ENCODE results near the gene PPIL6.

PPIL6 gene

DNA sequence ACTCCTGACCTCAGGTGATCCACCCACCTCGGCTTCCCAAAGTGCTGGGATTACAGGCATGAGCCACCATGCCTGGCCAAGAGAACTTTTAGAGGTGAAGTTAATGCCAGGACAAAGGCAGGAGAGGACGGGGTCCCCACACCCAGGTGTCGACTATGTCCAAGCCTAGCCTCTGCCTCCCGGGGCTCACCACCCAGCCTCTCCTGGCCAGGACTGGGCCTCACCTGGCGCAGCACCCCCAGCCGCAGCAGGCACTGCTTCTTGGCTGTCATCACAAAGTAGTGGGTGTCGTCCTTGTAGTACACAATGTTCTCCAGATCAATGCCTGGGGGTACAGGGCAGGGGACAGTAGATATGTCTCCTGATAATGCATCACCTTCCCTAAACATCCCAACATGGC is 10.9 kb upstream of the PPIL6 start:
- no peak for TF ChIP-seq MAX (IDR thresholded peaks at IDR 0.05)
- TF ChIP-seq FOXM1 (IDR thresholded peaks at IDR 0.05; ENCODE audit: borderline replicate concordance, low read depth): no peak
- no peak for TF ChIP-seq YY1 (IDR thresholded peaks at IDR 0.05; ENCODE audit: low read depth)
- TF ChIP-seq CEBPB (IDR thresholded peaks at IDR 0.05): no peak
- no peak for TF ChIP-seq TCF12 (IDR thresholded peaks at IDR 0.05; ENCODE audit: low read depth)
- TF ChIP-seq TEAD4 (IDR thresholded peaks at IDR 0.05): no peak
- TF ChIP-seq REST (IDR thresholded peaks at IDR 0.05; ENCODE audit: low read depth): no peak
- TF ChIP-seq CREB1 (IDR thresholded peaks at IDR 0.05; ENCODE audit: low read depth): no peak
- TF ChIP-seq TAF1 (IDR thresholded peaks at IDR 0.05; ENCODE audit: low read depth): no peak
- no peak for TF ChIP-seq EGR1 (IDR thresholded peaks at IDR 0.05)
- TF ChIP-seq EP300 (IDR thresholded peaks at IDR 0.05; ENCODE audit: borderline replicate concordance): no peak
- no peak for TF ChIP-seq USF1 (IDR thresholded peaks at IDR 0.05)
- no peak for TF ChIP-seq ZBTB7A (IDR thresholded peaks at IDR 0.05; ENCODE audit: low read depth)
- no peak for TF ChIP-seq RAD21 (IDR thresholded peaks at IDR 0.05; ENCODE audit: low read depth)
- no peak for TF ChIP-seq NFIC (IDR thresholded peaks at IDR 0.05)

DNA sequence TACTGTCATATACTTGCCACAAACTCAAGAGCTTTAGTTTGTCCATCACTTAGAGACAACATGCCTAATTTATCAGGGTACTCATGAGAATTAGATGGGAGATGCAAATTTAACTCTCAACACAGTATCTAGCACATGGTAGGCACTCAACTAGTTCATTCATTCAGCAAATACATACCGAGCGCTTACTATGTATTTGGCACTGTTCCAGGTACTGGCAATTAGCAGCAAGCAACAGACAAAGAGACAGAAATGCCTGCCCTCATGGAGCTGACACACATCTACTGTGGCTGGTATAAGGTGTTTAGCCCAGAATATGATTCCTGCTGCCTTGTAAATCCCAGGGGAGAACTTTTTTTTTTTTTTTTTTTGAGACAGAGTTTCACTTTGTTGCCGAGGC is 10.4 kb upstream of the PPIL6 start:
- TF ChIP-seq CREB1 (IDR thresholded peaks at IDR 0.05; ENCODE audit: low read depth) (no peak), TEAD4 (IDR thresholded peaks at IDR 0.05) (no peak), NFIC (IDR thresholded peaks at IDR 0.05) (peak; percentile 62), REST (IDR thresholded peaks at IDR 0.05; ENCODE audit: low read depth) (no peak)

GRCh38 chr6:109449795-109450673 is 9.6 kb upstream of the PPIL6 start:
- TF ChIP-seq CREB1 (IDR thresholded peaks at IDR 0.05; ENCODE audit: low read depth): no peak
- TF ChIP-seq TEAD4 (IDR thresholded peaks at IDR 0.05): no peak
- no peak for TF ChIP-seq RAD21 (IDR thresholded peaks at IDR 0.05; ENCODE audit: low read depth)
- no peak for TF ChIP-seq TCF12 (IDR thresholded peaks at IDR 0.05; ENCODE audit: low read depth)
- no peak for TF ChIP-seq MAX (IDR thresholded peaks at IDR 0.05)
- no peak for TF ChIP-seq YY1 (IDR thresholded peaks at IDR 0.05; ENCODE audit: low read depth)
- TF ChIP-seq CEBPB (IDR thresholded peaks at IDR 0.05): no peak
- no peak for TF ChIP-seq REST (IDR thresholded peaks at IDR 0.05; ENCODE audit: low read depth)
- no peak for TF ChIP-seq NFIC (IDR thresholded peaks at IDR 0.05)
- no peak for TF ChIP-seq EGR1 (IDR thresholded peaks at IDR 0.05)
- no peak for TF ChIP-seq FOXM1 (IDR thresholded peaks at IDR 0.05; ENCODE audit: borderline replicate concordance, low read depth)
- TF ChIP-seq EP300 (IDR thresholded peaks at IDR 0.05; ENCODE audit: borderline replicate concordance): no peak
- TF ChIP-seq TAF1 (IDR thresholded peaks at IDR 0.05; ENCODE audit: low read depth): no peak
- no peak for TF ChIP-seq USF1 (IDR thresholded peaks at IDR 0.05)
- TF ChIP-seq ZBTB7A (IDR thresholded peaks at IDR 0.05; ENCODE audit: low read depth): no peak

DNA sequence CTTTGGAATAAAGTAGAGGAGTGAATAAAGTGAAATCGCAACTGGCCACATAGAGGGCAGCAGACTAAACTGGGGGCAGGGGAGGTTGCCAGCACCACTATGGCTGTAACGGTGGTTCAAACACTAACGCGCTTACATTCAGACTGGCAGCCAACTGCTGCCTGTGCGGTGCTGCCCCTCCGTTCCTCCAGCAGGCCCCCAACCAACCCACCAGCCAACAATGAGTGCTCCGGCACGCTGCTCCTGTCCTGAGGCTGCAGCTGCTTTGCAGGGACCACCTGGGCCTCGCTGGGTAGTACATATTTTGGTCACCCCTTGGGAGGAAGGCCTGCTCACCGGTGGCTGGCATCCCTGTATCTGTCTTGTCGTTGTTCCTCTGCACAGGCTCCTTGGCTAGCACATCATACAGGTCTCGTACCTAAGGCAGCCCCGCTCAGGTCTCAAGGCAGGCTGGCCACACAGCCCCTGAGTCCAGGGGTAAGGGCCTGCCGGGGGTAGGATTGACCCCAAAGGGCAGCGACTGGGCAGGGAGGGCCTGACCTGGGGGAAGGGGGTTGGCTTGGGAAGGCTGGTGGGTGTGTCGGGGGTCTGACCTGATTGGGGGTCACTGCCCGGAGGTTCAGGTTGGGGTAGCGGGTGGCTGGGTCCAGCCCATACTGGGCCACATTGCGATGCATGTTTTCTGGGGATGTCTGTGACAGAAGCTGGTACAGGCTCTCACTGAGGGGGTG is 8.8 kb upstream of the PPIL6 start:
- TF ChIP-seq EP300 (IDR thresholded peaks at IDR 0.05; ENCODE audit: borderline replicate concordance) (no peak), TCF12 (IDR thresholded peaks at IDR 0.05; ENCODE audit: low read depth) (no peak), USF1 (IDR thresholded peaks at IDR 0.05) (no peak), MAX (IDR thresholded peaks at IDR 0.05) (no peak), RAD21 (IDR thresholded peaks at IDR 0.05; ENCODE audit: low read depth) (no peak), EGR1 (IDR thresholded peaks at IDR 0.05) (no peak), ZBTB7A (IDR thresholded peaks at IDR 0.05; ENCODE audit: low read depth) (no peak), TAF1 (IDR thresholded peaks at IDR 0.05; ENCODE audit: low read depth) (no peak), YY1 (IDR thresholded peaks at IDR 0.05; ENCODE audit: low read depth) (no peak)

Measured in Ishikawa (cell line).